PFSK-1 (cell line): ENCODE results near the gene SYNE3.

Experiments used
- POLR2AphosphoS5 ChIP-seq: IDR thresholded peaks from 2 replicates; pipeline ENCODE4 v1.6.1; 2012; ENCODE audit warnings: low read depth, mild to moderate bottlenecking, control low read depth, low read length, moderate library complexity
- REST ChIP-seq, 2 experiments: IDR thresholded peaks; 2 replicates each; pipeline versions ENCODE4 v1.6.1 to v1.8.0; 2011 to 2012; ENCODE audit warnings: low read depth in 2 of 2, low read length in 2 of 2, control low read depth in 1 of 2, inconsistent platforms in 1 of 2, mild to moderate bottlenecking in 1 of 2, moderate library complexity in 1 of 2; ENCODE audit not compliant: insufficient read depth in 1 of 2
- SIN3A ChIP-seq: IDR thresholded peaks from 2 replicates; pipeline ENCODE4 v1.6.1; 2012; ENCODE audit warnings: mild to moderate bottlenecking, low read length, moderate library complexity, borderline replicate concordance; ENCODE audit not compliant: insufficient read depth
- TAF1 ChIP-seq: IDR thresholded peaks from 2 replicates; pipeline ENCODE4 v1.6.1; 2012; ENCODE audit warnings: low read length, control low read depth, borderline replicate concordance; ENCODE audit not compliant: insufficient read depth

DNA sequence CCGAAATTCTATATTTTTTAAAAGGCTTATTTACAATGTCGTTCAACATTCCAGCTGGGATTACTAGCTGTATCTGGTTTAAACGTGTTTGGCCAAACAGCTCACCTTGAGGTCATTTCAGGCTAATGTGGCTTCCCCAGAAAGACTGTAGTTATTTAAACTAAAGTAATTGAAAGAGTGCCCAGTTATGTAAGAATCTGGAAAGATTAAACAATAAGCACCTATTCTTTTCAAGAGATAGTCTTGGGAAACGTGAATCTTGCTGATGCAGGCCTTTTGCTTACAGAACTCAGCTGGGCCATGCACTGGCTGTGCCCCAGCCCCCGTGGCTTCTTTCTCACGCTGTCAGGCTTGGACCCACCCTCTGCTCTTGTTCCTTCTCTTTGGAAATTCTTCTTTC is 42.8 kb upstream of the SYNE3 start:
- no peak for TF ChIP-seq POLR2AphosphoS5
- TF ChIP-seq TAF1 = no peak
- no peak for TF ChIP-seq REST (IDR thresholded peaks at IDR 0.05; ENCODE audit: insufficient read depth in 1 of 2, low read depth in 2 of 2, low read length in 2 of 2)
- no peak for TF ChIP-seq SIN3A
